ENCODE results near the gene MEIS1.

The MEIS1 gene

GRCh38 chr2:66532972-66533868 lies 98.3 kb downstream of the MEIS1 start:
- H3K4me3 ChIP-seq (ENCODE audit: low read depth, low read length), result no peak overlapping the region
- H3K27ac ChIP-seq, result no peak overlapping the region
- no peak for DNase-seq
- TF ChIP-seq, protein P1, sequence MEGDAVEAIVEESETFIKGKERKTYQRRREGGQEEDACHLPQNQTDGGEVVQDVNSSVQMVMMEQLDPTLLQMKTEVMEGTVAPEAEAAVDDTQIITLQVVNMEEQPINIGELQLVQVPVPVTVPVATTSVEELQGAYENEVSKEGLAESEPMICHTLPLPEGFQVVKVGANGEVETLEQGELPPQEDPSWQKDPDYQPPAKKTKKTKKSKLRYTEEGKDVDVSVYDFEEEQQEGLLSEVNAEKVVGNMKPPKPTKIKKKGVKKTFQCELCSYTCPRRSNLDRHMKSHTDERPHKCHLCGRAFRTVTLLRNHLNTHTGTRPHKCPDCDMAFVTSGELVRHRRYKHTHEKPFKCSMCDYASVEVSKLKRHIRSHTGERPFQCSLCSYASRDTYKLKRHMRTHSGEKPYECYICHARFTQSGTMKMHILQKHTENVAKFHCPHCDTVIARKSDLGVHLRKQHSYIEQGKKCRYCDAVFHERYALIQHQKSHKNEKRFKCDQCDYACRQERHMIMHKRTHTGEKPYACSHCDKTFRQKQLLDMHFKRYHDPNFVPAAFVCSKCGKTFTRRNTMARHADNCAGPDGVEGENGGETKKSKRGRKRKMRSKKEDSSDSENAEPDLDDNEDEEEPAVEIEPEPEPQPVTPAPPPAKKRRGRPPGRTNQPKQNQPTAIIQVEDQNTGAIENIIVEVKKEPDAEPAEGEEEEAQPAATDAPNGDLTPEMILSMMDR (IDR thresholded peaks at IDR 0.05; ENCODE audit: low read depth, low read length), result no peak
- no peaks in the 10 kb centered on the region for H3K27me3 ChIP-seq (ENCODE audit: insufficient read depth, low read depth, severe bottlenecking)
- no peaks in the 10 kb centered on the region for H3K9me3 ChIP-seq (ENCODE audit: severe bottlenecking)
- H3K36me3 ChIP-seq, result no peaks in the 10 kb centered on the region

DNA sequence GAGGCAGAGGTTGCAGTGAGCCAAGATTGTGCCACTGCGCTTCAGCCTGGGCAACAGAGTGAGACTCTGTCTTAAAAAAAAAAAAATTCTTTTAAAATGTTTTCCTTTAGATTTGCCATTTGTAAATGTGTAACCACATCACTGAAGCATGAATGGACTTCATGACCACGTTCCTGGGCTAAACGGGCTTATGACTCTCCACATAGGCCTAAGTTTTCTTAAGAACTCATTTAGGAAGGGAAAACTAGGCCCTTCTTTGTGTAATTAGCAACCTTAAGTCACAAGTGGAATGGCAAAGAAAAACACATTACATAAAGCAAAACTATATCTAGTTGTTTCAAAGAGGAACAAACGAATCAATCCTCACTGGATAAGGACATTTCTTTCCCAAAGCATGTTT lies 99.5 kb downstream of the MEIS1 start:
- Histone ChIP-seq H3K27ac (no peak overlapping the region), H3K4me3 (ENCODE audit: low read depth, low read length) (no peak overlapping the region), H3K27me3 (ENCODE audit: insufficient read depth, low read depth, severe bottlenecking) (no peaks in the 10 kb centered on the region), H3K36me3 (no peaks in the 10 kb centered on the region), H3K9me3 (ENCODE audit: severe bottlenecking) (no peaks in the 10 kb centered on the region)
- TF ChIP-seq, protein P1 (IDR thresholded peaks at IDR 0.05; ENCODE audit: low read depth, low read length), result no peak
- no peak for DNase-seq

GRCh38 chr2:66535574-66536289 lies 100.8 kb downstream of the MEIS1 start:
- TF ChIP-seq, protein P1 (IDR thresholded peaks at IDR 0.05; ENCODE audit: low read depth, low read length), result no peak
- no peak overlapping the region for H3K27ac ChIP-seq
- no peaks in the 10 kb centered on the region for H3K36me3 ChIP-seq

DNA sequence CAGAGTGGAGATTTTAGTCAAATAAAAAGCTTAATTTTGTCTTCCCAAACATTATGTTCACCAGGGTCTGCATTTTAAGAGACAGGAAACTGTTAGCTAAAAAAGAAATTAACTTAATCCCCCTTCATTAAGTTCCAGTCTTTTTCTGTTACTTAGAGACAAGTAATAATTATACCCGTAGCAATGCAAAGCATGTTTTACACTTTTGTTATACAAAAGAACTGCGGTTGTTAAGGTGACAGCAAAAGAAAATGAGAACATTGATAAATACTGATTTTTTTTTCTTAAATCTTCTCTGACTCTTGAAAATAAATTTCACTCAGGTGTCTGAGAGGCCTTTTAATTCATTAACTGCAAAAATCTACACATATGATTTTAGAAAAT lies 101.4 kb downstream of the MEIS1 start:
- Histone ChIP-seq H3K36me3 (no peaks in the 10 kb centered on the region), H3K27me3 (ENCODE audit: insufficient read depth, low read depth, severe bottlenecking) (no peaks in the 10 kb centered on the region), H3K9me3 (ENCODE audit: severe bottlenecking) (no peaks in the 10 kb centered on the region), H3K27ac (no peak overlapping the region), H3K4me3 (ENCODE audit: low read depth, low read length) (no peak overlapping the region)
- no peak for DNase-seq
- TF ChIP-seq, protein P1 (IDR thresholded peaks at IDR 0.05; ENCODE audit: low read depth, low read length), result no peak

More at GRCh38 chr2:66535574-66536289, 100.8 kb downstream of the MEIS1 start:
- no peak for DNase-seq
- H3K27me3 ChIP-seq (ENCODE audit: insufficient read depth, low read depth, severe bottlenecking), result no peaks in the 10 kb centered on the region
- H3K9me3 ChIP-seq (ENCODE audit: severe bottlenecking), result no peaks in the 10 kb centered on the region
- no peak overlapping the region for H3K4me3 ChIP-seq (ENCODE audit: low read depth, low read length)

GRCh38 chr2:66536997-66537396 lies 102.1 kb downstream of the MEIS1 start:
- DNase-seq, result peak; percentile 59
- Histone ChIP-seq H3K9me3 (ENCODE audit: severe bottlenecking) (no peaks in the 10 kb centered on the region), H3K27me3 (ENCODE audit: insufficient read depth, low read depth, severe bottlenecking) (no peaks in the 10 kb centered on the region), H3K4me3 (ENCODE audit: low read depth, low read length) (no peak overlapping the region), H3K36me3 (no peaks in the 10 kb centered on the region), H3K27ac (no peak overlapping the region)
- TF ChIP-seq, protein P1 (IDR thresholded peaks at IDR 0.05; ENCODE audit: low read depth, low read length), result no peak
